GM23248 (cell line): ENCODE data around the gene MRPS26. TPM values are rescaled to one million over a fixed set of nuclear protein-coding genes. Genes with fewer than 3 reads are reported as not detected.

ENCODE experiments used
- DNase-seq: peaks from one replicate; pipeline ENCODE4 v3.0.0-alpha.2; 2015
- H2AFZ ChIP-seq: fragments of 200-600 bp; sonication (generic); 2 replicates; pipeline ENCODE4 v1.6.1; 2016; ENCODE audit warnings: antibody characterized with exemption
- H3F3A ChIP-seq: fragments of 200-600 bp; sonication (generic); 2 replicates; pipeline ENCODE4 v1.6.1; 2016; ENCODE audit warnings: mild to moderate bottlenecking, antibody characterized with exemption, mixed run types; ENCODE audit not compliant: insufficient read depth
- H3K27ac ChIP-seq: fragments of 200-600 bp; sonication (generic); 2 replicates; pipeline ENCODE4 v1.5.1; 2016; ENCODE audit warnings: mild to moderate bottlenecking
- H3K27me3 ChIP-seq: fragments of 200-600 bp; sonication (generic); replicated peaks from 2 replicates; pipeline ENCODE4 v1.6.1; 2016; ENCODE audit warnings: mild to moderate bottlenecking; ENCODE audit not compliant: insufficient read depth
- H3K36me3 ChIP-seq: fragments of 200-600 bp; sonication (generic); 2 replicates; pipeline ENCODE4 v1.6.1; 2016; ENCODE audit warnings: low read depth, mild to moderate bottlenecking
- H3K4me1 ChIP-seq: fragments of 200-600 bp; sonication (generic); 2 replicates; pipeline ENCODE4 v1.6.1; 2016; ENCODE audit warnings: mild to moderate bottlenecking; ENCODE audit not compliant: insufficient read depth
- H3K4me2 ChIP-seq: fragments of 200-600 bp; sonication (generic); one replicate; pipeline ENCODE4 v1.6.1; 2016; ENCODE audit warnings: mild to moderate bottlenecking; ENCODE audit not compliant: unreplicated experiment
- H3K4me3 ChIP-seq: fragments of 200-600 bp; sonication (generic); 2 replicates; pipeline ENCODE4 v1.5.1; 2016; ENCODE audit warnings: mild to moderate bottlenecking
- H3K79me2 ChIP-seq: fragments of 200-600 bp; sonication (generic); 2 replicates; pipeline ENCODE4 v1.6.1; 2016; ENCODE audit warnings: mild to moderate bottlenecking; ENCODE audit not compliant: insufficient read depth
- H3K9ac ChIP-seq: fragments of 200-600 bp; sonication (generic); 2 replicates; pipeline ENCODE4 v1.6.1; 2016; ENCODE audit warnings: mild to moderate bottlenecking
- H3K9me2 ChIP-seq: fragments of 200-600 bp; sonication (generic); 2 replicates; pipeline ENCODE4 v1.6.1; 2016; ENCODE audit warnings: mixed run types, mild to moderate bottlenecking, moderate library complexity; ENCODE audit not compliant: insufficient read depth
- H3K9me3 ChIP-seq: fragments of 200-600 bp; sonication (generic); one replicate; pipeline ENCODE4 v1.6.1; 2017; ENCODE audit warnings: low read depth
- H4K20me1 ChIP-seq: fragments of 200-600 bp; sonication (generic); 2 replicates; pipeline ENCODE4 v1.6.0; 2016; ENCODE audit not compliant: insufficient read depth
- EZH2 ChIP-seq: fragments of 200-600 bp; sonication (generic); IDR thresholded peaks from 2 replicates; pipeline ENCODE4 v1.6.1; 2018; ENCODE audit warnings: antibody characterized with exemption, mild to moderate bottlenecking; ENCODE audit not compliant: insufficient read depth, poor library complexity, severe bottlenecking
- EZH2phosphoT487 ChIP-seq: fragments of 200-600 bp; sonication (generic); IDR thresholded peaks from 2 replicates; pipeline ENCODE4 v1.6.1; 2018; ENCODE audit warnings: antibody characterized with exemption, moderate library complexity, mild to moderate bottlenecking, low read depth; ENCODE audit not compliant: insufficient read depth
- WGBS, 2 experiments: methylation state at CpG; one replicate each; pipeline ENCODE4 v1.1.6; 2015 to 2017; ENCODE audit warnings: low lambda C conversion rate in 2 of 2, low coverage in 1 of 2; ENCODE audit errors: missing lambda C conversion rate in 2 of 2; 5-methylcytosine and 5-hydroxymethylcytosine counted together
- in situ Hi-C: fragments of 300-500 bp; cut with MboI; formaldehyde crosslinking; loops from 2 replicates; pipeline ENCODE4 v1.15.0; 2020
- polyA plus RNA-seq: library from polyadenylated mRNA; unstranded; fragments of >200 nt; fragmentation: Nextera tagmentation; extraction: Ambion mirVana; gene quantifications from 2 replicates; pipeline ENCODE4 v1.2.1, GENCODE V29; 2016
- total RNA-seq: library from RNA; depleted of rRNA; stranded (reverse); fragments of >200 nt; shearing (Covaris generic); gene quantifications from 2 replicates; pipeline ENCODE4 v1.2.3, GENCODE V29; 2014; rRNA removed

Gene MRPS26
- total RNA-seq, result 24.2 and 48.2 TPM in 2 replicates
- polyA plus RNA-seq, result 44.5 and 48.2 TPM in 2 replicates

DNA sequence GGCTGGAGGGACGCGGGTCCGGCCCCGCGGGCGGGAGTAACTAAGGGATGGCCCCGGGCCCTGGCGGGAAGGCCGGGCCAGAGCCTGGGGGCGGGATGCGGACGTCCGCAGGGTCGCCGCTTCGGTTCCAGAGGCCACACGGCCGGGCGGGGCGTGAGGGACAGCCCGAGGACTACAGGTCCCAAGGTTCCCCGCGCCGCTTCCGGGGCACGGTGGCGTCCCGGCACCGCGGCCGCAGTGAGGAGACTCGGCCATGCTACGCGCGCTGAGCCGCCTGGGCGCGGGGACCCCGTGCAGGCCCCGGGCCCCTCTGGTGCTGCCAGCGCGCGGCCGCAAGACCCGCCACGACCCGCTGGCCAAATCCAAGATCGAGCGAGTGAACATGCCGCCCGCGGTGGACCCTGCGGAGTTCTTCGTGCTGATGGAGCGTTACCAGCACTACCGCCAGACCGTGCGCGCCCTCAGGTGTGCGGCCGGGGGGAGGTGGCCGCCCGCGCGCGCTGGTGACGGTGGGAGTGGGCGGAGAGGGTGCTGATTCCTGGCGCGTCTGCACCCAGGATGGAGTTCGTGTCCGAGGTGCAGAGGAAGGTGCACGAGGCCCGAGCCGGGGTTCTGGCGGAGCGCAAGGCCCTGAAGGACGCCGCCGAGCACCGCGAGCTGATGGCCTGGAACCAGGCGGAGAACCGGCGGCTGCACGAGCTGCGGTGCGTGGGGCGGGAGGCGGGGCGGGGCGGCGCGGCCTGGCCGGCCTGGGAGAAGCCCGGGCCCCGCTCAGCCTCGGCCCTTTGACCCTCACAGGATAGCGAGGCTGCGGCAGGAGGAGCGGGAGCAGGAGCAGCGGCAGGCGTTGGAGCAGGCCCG, at the start of gene MRPS26:
MRPS26 (plus strand) TSS at position 237 of the 861 bp plus-strand sequence; CDS start at position 254, 17 bp downstream.
- Histone ChIP-seq H3K9ac (peak within 1 kb of the TSS; percentile 85), H3K36me3 (peaks cover 5% of the 10 kb centered on the region; the same call in 1 of the 2 replicates), H3K27ac (peak within 1 kb of the TSS; percentile 77), H3K27me3 (no peaks in the 10 kb centered on the region), H3K4me2 (peak within 1 kb of the TSS; percentile 83), H3F3A (0 out of 2 replicates have a peak, but pooled peaks cover 6% of the 10 kb centered on the region), H4K20me1 (no peaks in the 10 kb centered on the region), H3K79me2 (peaks cover 19% of the 10 kb centered on the region), H3K9me2 (no peaks in the 10 kb centered on the region), H3K4me1 (peaks cover 7% of the 10 kb centered on the region; the same call in 1 of the 2 replicates), H3K9me3 (no peaks in the 10 kb centered on the region), H2AFZ (peak within 1 kb of the TSS; percentile 83), H3K4me3 (peak within 1 kb of the TSS; percentile 92)
- peak; percentile 95 for DNase-seq
- in situ Hi-C loops, result no loop called here
- no peak for TF ChIP-seq EZH2
- TF ChIP-seq EZH2phosphoT487, result no peak
- 1 to 2% methylated on average over 69 to 75 of the region's 104 CpGs for WGBS, 2 experiments

DNA sequence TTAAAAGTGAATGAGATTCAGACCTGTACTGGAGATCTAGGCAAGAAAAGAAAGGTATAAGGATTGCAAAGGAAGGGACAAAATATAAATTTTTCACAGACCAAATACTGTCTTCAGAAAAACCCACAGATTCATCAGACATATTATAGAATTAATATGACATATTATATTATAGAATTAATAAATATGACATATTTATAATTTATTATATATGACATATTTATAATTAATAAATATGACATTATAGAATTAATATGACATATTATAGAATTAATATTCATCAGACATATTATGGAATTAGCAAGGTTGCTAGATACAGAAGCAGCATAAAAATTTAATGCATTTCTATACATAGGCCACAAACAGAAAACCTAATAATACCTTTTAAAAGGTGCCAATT, 47.1 kb upstream of the MRPS26 start:
- no peak for DNase-seq
- no peak overlapping the region for H3K4me3 ChIP-seq
- no peaks in the 10 kb centered on the region for H3F3A ChIP-seq
- H3K9me3 ChIP-seq, result no peaks in the 10 kb centered on the region
- no peaks in the 10 kb centered on the region for H3K9me2 ChIP-seq
- H3K4me1 ChIP-seq, result no peaks in the 10 kb centered on the region
- TF ChIP-seq EZH2phosphoT487, result no peak
- no peak for TF ChIP-seq EZH2
- H3K36me3 ChIP-seq, result no peaks in the 10 kb centered on the region; the same call in 1 of the 2 replicates
- no peak overlapping the region for H3K4me2 ChIP-seq
- H3K9ac ChIP-seq, result no peak overlapping the region
- in situ Hi-C loops, result no loop called here
- no peak overlapping the region for H2AFZ ChIP-seq
- no peaks in the 10 kb centered on the region for H3K79me2 ChIP-seq
- H3K27me3 ChIP-seq, result no peaks in the 10 kb centered on the region
- no peaks in the 10 kb centered on the region for H4K20me1 ChIP-seq
- H3K27ac ChIP-seq, result no peak overlapping the region

DNA sequence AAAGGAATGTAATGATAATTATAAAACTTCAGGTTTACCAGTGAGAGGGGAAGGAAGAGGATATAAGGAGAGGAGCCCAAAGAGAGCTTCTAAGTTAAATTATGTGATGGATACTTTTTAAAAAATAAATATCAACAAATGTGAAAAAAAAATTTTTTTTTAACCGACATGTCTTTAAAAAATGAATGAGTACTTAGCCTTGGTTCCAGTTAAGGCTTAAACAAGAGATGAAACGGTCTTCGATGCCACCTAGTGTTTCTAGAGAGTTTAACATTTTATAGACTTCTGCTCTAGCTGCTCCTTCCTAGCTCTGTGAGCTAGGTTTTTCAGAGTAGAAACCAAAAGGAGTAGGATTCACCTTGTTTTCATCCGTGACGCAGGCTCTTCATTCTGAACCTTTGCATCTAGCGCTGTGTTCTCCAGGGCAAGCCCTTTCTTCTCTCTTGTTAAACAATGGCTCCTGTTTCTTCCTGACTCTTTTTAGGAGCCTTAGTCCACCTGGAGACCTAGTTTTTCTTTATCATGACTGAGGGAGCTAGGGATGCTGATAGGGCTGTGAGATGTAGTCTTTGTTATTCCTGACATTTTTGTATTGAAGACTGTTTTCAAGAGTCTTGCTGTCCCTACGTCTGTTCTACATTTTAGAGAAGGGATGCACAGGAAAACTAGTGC, 44.9 kb upstream of the MRPS26 start:
- Histone ChIP-seq H4K20me1 (no peaks in the 10 kb centered on the region), H3K4me1 (no peaks in the 10 kb centered on the region), H3K27ac (no peak overlapping the region), H3F3A (no peaks in the 10 kb centered on the region), H3K4me3 (no peak overlapping the region), H3K36me3 (no peaks in the 10 kb centered on the region), H3K9ac (no peak overlapping the region), H3K4me2 (no peak overlapping the region), H3K79me2 (no peaks in the 10 kb centered on the region), H3K9me2 (no peaks in the 10 kb centered on the region), H3K9me3 (no peaks in the 10 kb centered on the region), H3K27me3 (no peaks in the 10 kb centered on the region), H2AFZ (no peak overlapping the region)
- TF ChIP-seq EZH2 (no peak), EZH2phosphoT487 (no peak)
- peak; percentile 67 for DNase-seq
- in situ Hi-C loops, result no loop called here
- 55 to 62% methylated on average over 7 of the region's 7 CpGs for WGBS, 2 experiments

DNA sequence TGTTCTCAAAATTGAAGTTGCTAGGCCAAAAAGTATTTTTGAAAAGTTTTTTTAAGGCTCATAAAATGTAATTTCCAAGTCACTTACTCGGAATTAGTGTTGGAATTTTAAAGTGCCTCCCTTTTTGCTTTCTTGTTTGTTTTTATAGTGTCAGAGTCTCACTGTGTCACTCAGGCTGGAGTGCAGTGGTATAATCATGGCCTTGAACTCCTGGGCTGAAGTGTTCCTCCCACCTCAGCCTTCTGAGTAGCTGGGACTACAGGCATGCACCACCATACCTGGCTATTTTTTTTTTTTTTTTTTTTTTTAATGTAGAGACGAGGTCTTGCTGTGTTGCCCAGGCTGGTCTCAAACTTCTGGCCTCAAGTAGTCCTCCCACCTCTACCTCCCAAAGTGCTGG, 42.4 kb upstream of the MRPS26 start:
- Histone ChIP-seq H3K4me2 (no peak overlapping the region), H3K27me3 (no peaks in the 10 kb centered on the region), H3K27ac (no peak overlapping the region), H2AFZ (no peak overlapping the region), H3K9me2 (no peaks in the 10 kb centered on the region), H3K9me3 (no peaks in the 10 kb centered on the region), H3K9ac (no peak overlapping the region), H3K4me1 (no peaks in the 10 kb centered on the region), H3F3A (no peaks in the 10 kb centered on the region), H3K4me3 (no peak overlapping the region), H3K79me2 (no peaks in the 10 kb centered on the region), H4K20me1 (no peaks in the 10 kb centered on the region), H3K36me3 (peaks cover 16% of the 10 kb centered on the region)
- TF ChIP-seq EZH2, result no peak
- no peak for TF ChIP-seq EZH2phosphoT487
- in situ Hi-C loops, result no loop called here
- DNase-seq, result no peak
- WGBS, 2 experiments, result 98 to 100% methylated on average over 2 of the region's 2 CpGs
